HEK293 (cell line): ENCODE results near the gene MAPT.

Experiments
- CTCF ChIA-PET: fragments of 350-600 bp; formaldehyde crosslinking; extraction: SDS; loops from one replicate; lab custom pipeline; 2021; ENCODE audit warnings: antibody characterized with exemption; lab: Yijun Ruan, JAX
- POLR2A ChIA-PET: fragments of 300-600 bp; formaldehyde crosslinking; extraction: SDS; loops from one replicate; lab custom pipeline; 2020; ENCODE audit warnings: antibody characterized with exemption, inconsistent platforms; lab: Yijun Ruan, JAX
- H3K27ac ChIP-seq: fragments of 200-500 bp; sonication (Bioruptor generic); 2 replicates; pipeline ENCODE4 v1.5.1; 2014; ENCODE audit warnings: low read depth, low read length, control low read depth, inconsistent platforms; ENCODE audit errors: extremely low read depth
- H3K36me3 ChIP-seq, 2 experiments: fragments of 200-500 bp in 1 of 2; sonication (Bioruptor generic) in 1 of 2; 1 replicate in 1 of 2; 2 replicates in 1 of 2; pipeline ENCODE4 v1.5.1; 2014 to 2017; ENCODE audit warnings: inconsistent platforms in 2 of 2, low read length in 2 of 2; ENCODE audit not compliant: control insufficient read depth in 2 of 2, insufficient read depth in 1 of 2
- H3K4me1 ChIP-seq: fragments of 200-500 bp; sonication (Bioruptor generic); 2 replicates; pipeline ENCODE4 v1.5.1; 2014; ENCODE audit warnings: mild to moderate bottlenecking, low read length, inconsistent platforms; ENCODE audit not compliant: control insufficient read depth, insufficient read depth
- H3K4me3 ChIP-seq: 2 replicates; pipeline ENCODE4 v1.5.1; 2011; ENCODE audit warnings: low read depth, mild to moderate bottlenecking, control low read depth, low read length, moderate library complexity
- H3K9me3 ChIP-seq: fragments of 200-500 bp; sonication (Bioruptor generic); 2 replicates; pipeline ENCODE4 v1.5.1; 2014; ENCODE audit warnings: low read depth, low read length, inconsistent platforms; ENCODE audit not compliant: control insufficient read depth, insufficient read depth
- GLI2 ChIP-seq: fragments of 450-650 bp; formaldehyde crosslinking; IDR thresholded peaks from 2 replicates; pipeline ENCODE4; 2017; ENCODE audit warnings: missing biosample characterization, missing genetic modification characterization, low read depth, borderline replicate concordance
- GLIS2 ChIP-seq: fragments of 450-650 bp; formaldehyde crosslinking; IDR thresholded peaks from 2 replicates; pipeline ENCODE4 v1.5.1; 2016; ENCODE audit warnings: missing biosample characterization, missing genetic modification characterization
- MZF1 ChIP-seq: fragments of 450-650 bp; formaldehyde crosslinking; IDR thresholded peaks from 2 replicates; pipeline ENCODE4 v1.5.1; 2017; ENCODE audit warnings: missing biosample characterization, missing genetic modification characterization, borderline replicate concordance
- OVOL3 ChIP-seq: fragments of 450-650 bp; formaldehyde crosslinking; IDR thresholded peaks from 2 replicates; pipeline ENCODE4 v1.5.1; 2016; ENCODE audit warnings: missing biosample characterization, missing genetic modification characterization
- REPIN1 ChIP-seq: fragments of 450-650 bp; formaldehyde crosslinking; IDR thresholded peaks from 2 replicates; pipeline ENCODE4 v1.5.1; 2017; ENCODE audit warnings: missing biosample characterization, missing genetic modification characterization, low read depth
- SCRT2 ChIP-seq: fragments of 450-650 bp; formaldehyde crosslinking; IDR thresholded peaks from 2 replicates; pipeline ENCODE4 v1.5.1; 2016; ENCODE audit warnings: missing biosample characterization, missing genetic modification characterization
- ZBTB20 ChIP-seq: fragments of 450-650 bp; formaldehyde crosslinking; IDR thresholded peaks from 2 replicates; pipeline ENCODE4 v1.5.1; 2016; ENCODE audit warnings: missing biosample characterization, missing genetic modification characterization
- ZFHX2 ChIP-seq: fragments of 450-650 bp; formaldehyde crosslinking; conservative IDR thresholded peaks from 2 replicates; pipeline ENCODE4 v1.5.1; 2016; ENCODE audit warnings: missing biosample characterization, missing genetic modification characterization
- ZNF114 ChIP-seq: fragments of 450-650 bp; formaldehyde crosslinking; IDR thresholded peaks from 2 replicates; pipeline ENCODE4 v1.5.0; 2017; ENCODE audit warnings: missing biosample characterization, missing genetic modification characterization
- ZNF138 ChIP-seq: fragments of 450-650 bp; formaldehyde crosslinking; IDR thresholded peaks from 2 replicates; pipeline ENCODE4 v1.5.1; 2016; ENCODE audit warnings: missing biosample characterization, missing genetic modification characterization, borderline replicate concordance
- ZNF169 ChIP-seq: fragments of 450-650 bp; formaldehyde crosslinking; IDR thresholded peaks from 2 replicates; pipeline ENCODE4 v1.5.1; 2016; ENCODE audit warnings: missing biosample characterization, missing genetic modification characterization
- ZNF211 ChIP-seq: fragments of 450-650 bp; formaldehyde crosslinking; IDR thresholded peaks from 2 replicates; pipeline ENCODE4 v1.5.1; 2016; ENCODE audit warnings: low read depth, missing biosample characterization, missing genetic modification characterization
- ZNF23 ChIP-seq: fragments of 450-650 bp; formaldehyde crosslinking; IDR thresholded peaks from 2 replicates; pipeline ENCODE4 v1.5.1; 2016; ENCODE audit warnings: missing biosample characterization, missing genetic modification characterization, borderline replicate concordance
- ZNF239 ChIP-seq: fragments of 450-650 bp; formaldehyde crosslinking; IDR thresholded peaks from 2 replicates; pipeline ENCODE4 v1.5.1; 2016; ENCODE audit warnings: missing biosample characterization, missing genetic modification characterization
- ZNF354C ChIP-seq: fragments of 450-650 bp; formaldehyde crosslinking; IDR thresholded peaks from 2 replicates; pipeline ENCODE4 v1.5.1; 2016; ENCODE audit warnings: missing biosample characterization, missing genetic modification characterization, low read depth, borderline replicate concordance
- ZNF37A ChIP-seq: fragments of 450-650 bp; IDR thresholded peaks from 2 replicates; pipeline ENCODE4 v1.5.1; 2018; ENCODE audit warnings: missing biosample characterization, missing genetic modification characterization
- ZNF423 ChIP-seq: fragments of 450-650 bp; formaldehyde crosslinking; IDR thresholded peaks from 2 replicates; pipeline ENCODE4 v1.5.1; 2016; ENCODE audit warnings: missing biosample characterization, missing genetic modification characterization
- ZNF473 ChIP-seq: fragments of 450-650 bp; formaldehyde crosslinking; IDR thresholded peaks from 2 replicates; pipeline ENCODE4 v1.5.1; 2017; ENCODE audit warnings: missing biosample characterization, missing genetic modification characterization
- ZNF514 ChIP-seq: fragments of 450-650 bp; formaldehyde crosslinking; IDR thresholded peaks from 2 replicates; pipeline ENCODE4 v1.5.1; 2016; ENCODE audit warnings: missing biosample characterization, missing genetic modification characterization
- ZNF558 ChIP-seq: fragments of 450-650 bp; formaldehyde crosslinking; IDR thresholded peaks from 2 replicates; pipeline ENCODE4 v1.5.1; 2016; ENCODE audit warnings: missing biosample characterization, missing genetic modification characterization
- ZNF561 ChIP-seq: fragments of 450-650 bp; IDR thresholded peaks from 2 replicates; pipeline ENCODE4 v1.5.1; 2018; ENCODE audit warnings: missing biosample characterization, missing genetic modification characterization, borderline replicate concordance
- ZNF629 ChIP-seq: fragments of 450-650 bp; formaldehyde crosslinking; IDR thresholded peaks from 2 replicates; pipeline ENCODE4 v1.5.1; 2017; ENCODE audit warnings: missing biosample characterization, missing genetic modification characterization
- ZNF658 ChIP-seq: fragments of 450-650 bp; formaldehyde crosslinking; IDR thresholded peaks from 2 replicates; pipeline ENCODE4; 2016; ENCODE audit warnings: missing biosample characterization, missing genetic modification characterization
- ZNF768 ChIP-seq: fragments of 450-650 bp; formaldehyde crosslinking; IDR thresholded peaks from 2 replicates; pipeline ENCODE4 v1.5.1; 2018; ENCODE audit warnings: missing biosample characterization, mild to moderate bottlenecking, missing genetic modification characterization
- ZNF792 ChIP-seq: fragments of 450-650 bp; formaldehyde crosslinking; IDR thresholded peaks from 2 replicates; pipeline ENCODE4 v1.5.1; 2016; ENCODE audit warnings: missing biosample characterization, missing genetic modification characterization
- ZSCAN23 ChIP-seq: fragments of 450-650 bp; formaldehyde crosslinking; IDR thresholded peaks from 2 replicates; pipeline ENCODE4 v1.5.1; 2016; ENCODE audit warnings: missing biosample characterization, missing genetic modification characterization
- TF ChIP-seq, protein P1 (sequence below): fragments of 450-650 bp; formaldehyde crosslinking; IDR thresholded peaks from 2 replicates; pipeline ENCODE4 v1.5.1; 2017; ENCODE audit warnings: missing biosample characterization, mild to moderate bottlenecking, missing genetic modification characterization, moderate library complexity
- TF ChIP-seq, protein P2 (sequence below): fragments of 450-650 bp; formaldehyde crosslinking; IDR thresholded peaks from 2 replicates; pipeline ENCODE4 v1.5.1; 2016; ENCODE audit warnings: missing biosample characterization, missing genetic modification characterization
- TF ChIP-seq, protein P3 (sequence below): fragments of 450-650 bp; formaldehyde crosslinking; IDR thresholded peaks from 2 replicates; pipeline ENCODE4 v1.5.1; 2016; ENCODE audit warnings: missing biosample characterization, missing genetic modification characterization
- TF ChIP-seq, protein P4 (sequence below): fragments of 450-650 bp; formaldehyde crosslinking; IDR thresholded peaks from 2 replicates; pipeline ENCODE4 v1.5.1; 2016; ENCODE audit warnings: missing biosample characterization, missing genetic modification characterization, borderline replicate concordance
- TF ChIP-seq, protein P5 (sequence below): fragments of 450-650 bp; formaldehyde crosslinking; IDR thresholded peaks from 2 replicates; pipeline ENCODE4 v1.5.1; 2016; ENCODE audit warnings: missing biosample characterization, missing genetic modification characterization, borderline replicate concordance
- TF ChIP-seq, protein P6 (sequence below): fragments of 450-650 bp; formaldehyde crosslinking; IDR thresholded peaks from 2 replicates; pipeline ENCODE4 v1.5.1; 2017; ENCODE audit warnings: missing biosample characterization, missing genetic modification characterization

Gene MAPT

DNA sequence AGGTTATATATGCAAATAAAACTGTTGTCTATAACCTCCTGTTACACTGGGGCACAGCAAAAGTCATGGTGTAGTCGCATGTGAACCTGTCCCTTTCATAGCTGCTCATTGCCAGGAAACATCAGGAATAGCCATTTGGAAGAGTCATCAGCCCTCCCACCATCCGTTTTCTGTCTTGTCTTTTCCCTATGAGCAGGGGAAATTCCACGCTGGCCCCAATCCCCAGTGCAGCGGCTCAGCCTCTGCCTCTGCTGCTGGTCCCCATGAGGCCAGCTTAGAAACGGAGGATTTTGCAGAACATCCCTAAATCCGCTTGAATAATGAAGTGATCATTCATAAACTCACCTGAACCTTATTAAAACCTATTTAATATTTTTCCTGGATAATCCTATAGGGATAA, 10.5 kb downstream of the MAPT start:
- POLR2A ChIA-PET, result no interaction called here

DNA sequence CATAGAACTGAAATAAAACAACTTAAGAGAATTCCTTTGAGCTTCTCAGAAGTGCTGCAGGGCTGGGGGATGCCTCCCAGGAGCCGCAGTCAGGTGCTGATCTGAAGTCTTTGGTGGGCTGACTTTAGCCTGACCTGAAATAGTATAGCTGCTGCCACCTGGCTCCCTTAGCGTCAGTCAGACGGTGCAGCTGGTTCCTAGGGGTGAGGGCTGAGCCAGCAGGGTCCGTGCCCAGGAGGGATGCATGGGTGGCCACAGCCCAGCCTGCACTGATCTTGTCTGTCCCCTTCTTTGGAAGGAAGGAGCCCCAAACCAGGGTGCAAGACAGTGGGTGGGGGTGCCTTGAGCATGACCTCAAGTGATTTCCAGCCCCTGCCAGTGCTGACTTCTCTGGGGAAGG, 11.5 kb downstream of the MAPT start:
- Histone ChIP-seq H3K4me1 (peaks cover 2% of the 10 kb centered on the region; the same call in 1 of the 2 replicates), H3K36me3 (no peaks in the 10 kb centered on the region; a peak in 1 of 3 replicates), H3K9me3 (no peaks in the 10 kb centered on the region), H3K27ac (no peak overlapping the region), H3K4me3 (no peak overlapping the region)
- CTCF ChIA-PET, result no interaction called here
- POLR2A ChIA-PET, result no interaction called here
- TF ChIP-seq, protein P1, sequence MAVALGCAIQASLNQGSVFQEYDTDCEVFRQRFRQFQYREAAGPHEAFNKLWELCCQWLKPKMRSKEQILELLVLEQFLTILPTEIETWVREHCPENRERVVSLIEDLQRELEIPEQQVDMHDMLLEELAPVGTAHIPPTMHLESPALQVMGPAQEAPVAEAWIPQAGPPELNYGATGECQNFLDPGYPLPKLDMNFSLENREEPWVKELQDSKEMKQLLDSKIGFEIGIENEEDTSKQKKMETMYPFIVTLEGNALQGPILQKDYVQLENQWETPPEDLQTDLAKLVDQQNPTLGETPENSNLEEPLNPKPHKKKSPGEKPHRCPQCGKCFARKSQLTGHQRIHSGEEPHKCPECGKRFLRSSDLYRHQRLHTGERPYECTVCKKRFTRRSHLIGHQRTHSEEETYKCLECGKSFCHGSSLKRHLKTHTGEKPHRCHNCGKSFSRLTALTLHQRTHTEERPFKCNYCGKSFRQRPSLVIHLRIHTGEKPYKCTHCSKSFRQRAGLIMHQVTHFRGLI (tag by site-specific recombination), result no peak
- TF ChIP-seq ZFHX2, result no peak
- no peak for TF ChIP-seq ZNF658 (tag by site-specific recombination)
- no peak for TF ChIP-seq ZNF561 (tag by site-specific recombination)
- TF ChIP-seq MZF1 (tag by site-specific recombination), result no peak
- no peak for TF ChIP-seq REPIN1 (tag by site-specific recombination)
- TF ChIP-seq ZNF768 (tag by site-specific recombination), result no peak
- TF ChIP-seq, protein P2, sequence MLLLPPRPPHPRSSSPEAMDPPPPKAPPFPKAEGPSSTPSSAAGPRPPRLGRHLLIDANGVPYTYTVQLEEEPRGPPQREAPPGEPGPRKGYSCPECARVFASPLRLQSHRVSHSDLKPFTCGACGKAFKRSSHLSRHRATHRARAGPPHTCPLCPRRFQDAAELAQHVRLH (tag by site-specific recombination), result no peak
- TF ChIP-seq ZNF629 (tag by site-specific recombination), result no peak
- TF ChIP-seq, protein P3, sequence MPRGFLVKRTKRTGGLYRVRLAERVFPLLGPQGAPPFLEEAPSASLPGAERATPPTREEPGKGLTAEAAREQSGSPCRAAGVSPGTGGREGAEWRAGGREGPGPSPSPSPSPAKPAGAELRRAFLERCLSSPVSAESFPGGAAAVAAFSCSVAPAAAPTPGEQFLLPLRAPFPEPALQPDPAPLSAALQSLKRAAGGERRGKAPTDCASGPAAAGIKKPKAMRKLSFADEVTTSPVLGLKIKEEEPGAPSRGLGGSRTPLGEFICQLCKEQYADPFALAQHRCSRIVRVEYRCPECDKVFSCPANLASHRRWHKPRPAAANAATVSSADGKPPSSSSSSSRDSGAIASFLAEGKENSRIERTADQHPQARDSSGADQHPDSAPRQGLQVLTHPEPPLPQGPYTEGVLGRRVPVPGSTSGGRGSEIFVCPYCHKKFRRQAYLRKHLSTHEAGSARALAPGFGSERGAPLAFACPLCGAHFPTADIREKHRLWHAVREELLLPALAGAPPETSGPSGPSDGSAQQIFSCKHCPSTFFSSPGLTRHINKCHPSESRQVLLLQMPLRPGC, result no peak
- TF ChIP-seq, protein P4, sequence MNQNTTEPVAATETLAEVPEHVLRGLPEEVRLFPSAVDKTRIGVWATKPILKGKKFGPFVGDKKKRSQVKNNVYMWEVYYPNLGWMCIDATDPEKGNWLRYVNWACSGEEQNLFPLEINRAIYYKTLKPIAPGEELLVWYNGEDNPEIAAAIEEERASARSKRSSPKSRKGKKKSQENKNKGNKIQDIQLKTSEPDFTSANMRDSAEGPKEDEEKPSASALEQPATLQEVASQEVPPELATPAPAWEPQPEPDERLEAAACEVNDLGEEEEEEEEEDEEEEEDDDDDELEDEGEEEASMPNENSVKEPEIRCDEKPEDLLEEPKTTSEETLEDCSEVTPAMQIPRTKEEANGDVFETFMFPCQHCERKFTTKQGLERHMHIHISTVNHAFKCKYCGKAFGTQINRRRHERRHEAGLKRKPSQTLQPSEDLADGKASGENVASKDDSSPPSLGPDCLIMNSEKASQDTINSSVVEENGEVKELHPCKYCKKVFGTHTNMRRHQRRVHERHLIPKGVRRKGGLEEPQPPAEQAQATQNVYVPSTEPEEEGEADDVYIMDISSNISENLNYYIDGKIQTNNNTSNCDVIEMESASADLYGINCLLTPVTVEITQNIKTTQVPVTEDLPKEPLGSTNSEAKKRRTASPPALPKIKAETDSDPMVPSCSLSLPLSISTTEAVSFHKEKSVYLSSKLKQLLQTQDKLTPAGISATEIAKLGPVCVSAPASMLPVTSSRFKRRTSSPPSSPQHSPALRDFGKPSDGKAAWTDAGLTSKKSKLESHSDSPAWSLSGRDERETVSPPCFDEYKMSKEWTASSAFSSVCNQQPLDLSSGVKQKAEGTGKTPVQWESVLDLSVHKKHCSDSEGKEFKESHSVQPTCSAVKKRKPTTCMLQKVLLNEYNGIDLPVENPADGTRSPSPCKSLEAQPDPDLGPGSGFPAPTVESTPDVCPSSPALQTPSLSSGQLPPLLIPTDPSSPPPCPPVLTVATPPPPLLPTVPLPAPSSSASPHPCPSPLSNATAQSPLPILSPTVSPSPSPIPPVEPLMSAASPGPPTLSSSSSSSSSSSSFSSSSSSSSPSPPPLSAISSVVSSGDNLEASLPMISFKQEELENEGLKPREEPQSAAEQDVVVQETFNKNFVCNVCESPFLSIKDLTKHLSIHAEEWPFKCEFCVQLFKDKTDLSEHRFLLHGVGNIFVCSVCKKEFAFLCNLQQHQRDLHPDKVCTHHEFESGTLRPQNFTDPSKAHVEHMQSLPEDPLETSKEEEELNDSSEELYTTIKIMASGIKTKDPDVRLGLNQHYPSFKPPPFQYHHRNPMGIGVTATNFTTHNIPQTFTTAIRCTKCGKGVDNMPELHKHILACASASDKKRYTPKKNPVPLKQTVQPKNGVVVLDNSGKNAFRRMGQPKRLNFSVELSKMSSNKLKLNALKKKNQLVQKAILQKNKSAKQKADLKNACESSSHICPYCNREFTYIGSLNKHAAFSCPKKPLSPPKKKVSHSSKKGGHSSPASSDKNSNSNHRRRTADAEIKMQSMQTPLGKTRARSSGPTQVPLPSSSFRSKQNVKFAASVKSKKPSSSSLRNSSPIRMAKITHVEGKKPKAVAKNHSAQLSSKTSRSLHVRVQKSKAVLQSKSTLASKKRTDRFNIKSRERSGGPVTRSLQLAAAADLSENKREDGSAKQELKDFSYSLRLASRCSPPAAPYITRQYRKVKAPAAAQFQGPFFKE (tag by site-specific recombination), result no peak
- no peak for TF ChIP-seq ZNF211 (tag by site-specific recombination)

More for the DNA sequence above, 10.5 kb downstream of the MAPT start:
- H3K4me1 ChIP-seq, result peaks cover 2% of the 10 kb centered on the region; the same call in 1 of the 2 replicates
- no peak overlapping the region for H3K4me3 ChIP-seq
- H3K36me3 ChIP-seq, result no peaks in the 10 kb centered on the region; a peak in 1 of 3 replicates
- H3K9me3 ChIP-seq, result no peaks in the 10 kb centered on the region
- CTCF ChIA-PET, result interaction anchor here (0.9 to 1.3 kb wide), 2 partner anchors 11 to 45 kb away, joined by 3 to 9 read pairs; no protein-coding TSS in a partner anchor
- no peak for TF ChIP-seq ZNF138 (tag by site-specific recombination)
- no peak for TF ChIP-seq GLIS2 (tag by site-specific recombination)
- no peak for TF ChIP-seq ZNF114 (tag by site-specific recombination)
- TF ChIP-seq GLI2 (tag by site-specific recombination), result no peak
- no peak for TF ChIP-seq ZNF473
- TF ChIP-seq OVOL3, result no peak
- no peak for TF ChIP-seq ZBTB20 (tag by site-specific recombination)
- no peak for TF ChIP-seq SCRT2 (tag by site-specific recombination)
- TF ChIP-seq ZNF558 (tag by site-specific recombination), result no peak
- no peak for TF ChIP-seq ZNF169 (tag by site-specific recombination)
- TF ChIP-seq, protein P5, sequence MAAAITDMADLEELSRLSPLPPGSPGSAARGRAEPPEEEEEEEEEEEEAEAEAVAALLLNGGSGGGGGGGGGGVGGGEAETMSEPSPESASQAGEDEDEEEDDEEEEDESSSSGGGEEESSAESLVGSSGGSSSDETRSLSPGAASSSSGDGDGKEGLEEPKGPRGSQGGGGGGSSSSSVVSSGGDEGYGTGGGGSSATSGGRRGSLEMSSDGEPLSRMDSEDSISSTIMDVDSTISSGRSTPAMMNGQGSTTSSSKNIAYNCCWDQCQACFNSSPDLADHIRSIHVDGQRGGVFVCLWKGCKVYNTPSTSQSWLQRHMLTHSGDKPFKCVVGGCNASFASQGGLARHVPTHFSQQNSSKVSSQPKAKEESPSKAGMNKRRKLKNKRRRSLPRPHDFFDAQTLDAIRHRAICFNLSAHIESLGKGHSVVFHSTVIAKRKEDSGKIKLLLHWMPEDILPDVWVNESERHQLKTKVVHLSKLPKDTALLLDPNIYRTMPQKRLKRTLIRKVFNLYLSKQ (tag by site-specific recombination), result no peak
- no peak for TF ChIP-seq ZSCAN23 (tag by site-specific recombination)
- TF ChIP-seq ZNF37A (tag by site-specific recombination), result no peak
- no peak for TF ChIP-seq ZNF239
- no peak for TF ChIP-seq ZNF23 (tag by site-specific recombination)
- TF ChIP-seq ZNF514, result no peak
- no peak for TF ChIP-seq ZNF792 (tag by site-specific recombination)
- TF ChIP-seq ZNF423 (tag by site-specific recombination), result no peak
- TF ChIP-seq ZNF354C (tag by site-specific recombination), result no peak
- TF ChIP-seq, protein P6, sequence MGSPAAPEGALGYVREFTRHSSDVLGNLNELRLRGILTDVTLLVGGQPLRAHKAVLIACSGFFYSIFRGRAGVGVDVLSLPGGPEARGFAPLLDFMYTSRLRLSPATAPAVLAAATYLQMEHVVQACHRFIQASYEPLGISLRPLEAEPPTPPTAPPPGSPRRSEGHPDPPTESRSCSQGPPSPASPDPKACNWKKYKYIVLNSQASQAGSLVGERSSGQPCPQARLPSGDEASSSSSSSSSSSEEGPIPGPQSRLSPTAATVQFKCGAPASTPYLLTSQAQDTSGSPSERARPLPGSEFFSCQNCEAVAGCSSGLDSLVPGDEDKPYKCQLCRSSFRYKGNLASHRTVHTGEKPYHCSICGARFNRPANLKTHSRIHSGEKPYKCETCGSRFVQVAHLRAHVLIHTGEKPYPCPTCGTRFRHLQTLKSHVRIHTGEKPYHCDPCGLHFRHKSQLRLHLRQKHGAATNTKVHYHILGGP, result no peak
- no peak overlapping the region for H3K27ac ChIP-seq
